ENCODE measurements around the gene CTTNBP2NL. TPM values are rescaled to one million over a fixed set of nuclear protein-coding genes. Genes with fewer than 3 reads are reported as not detected.
"Not testable (repeated sequence)": the region's sequence is repeated elsewhere in the genome, so short reads cannot be mapped to it uniquely, and the experiment has no call there.

CTTNBP2NL gene
- total RNA-seq, 1 experiment from 2014 or later, result 32.2 TPM

- no peak overlapping the region for H3K4me2 ChIP-seq
- H3F3A ChIP-seq (ENCODE audit: insufficient read depth, low read depth), result no peaks in the 10 kb centered on the region
- H3K36me3 ChIP-seq (ENCODE audit: low read depth), result 0 out of 2 replicates have a peak, but pooled peaks cover 6% of the 10 kb centered on the region
- POLR2A ChIA-PET (ENCODE audit: unreplicated experiment), result no interaction called here
- no TSS peak for BruUV-seq (replicated peaks)
- no peaks in the 10 kb centered on the region for H3K27me3 ChIP-seq (ENCODE audit: insufficient read depth, low read depth)
- TF ChIP-seq EZH2 (IDR thresholded peaks at IDR 0.05; ENCODE audit: low read depth), result no peak
- no peak for TF ChIP-seq CTCF (conservative IDR thresholded peaks at IDR 0.05)
- H2AFZ ChIP-seq, result no peak overlapping the region
- no peak overlapping the region for H3K27ac ChIP-seq
- intact Hi-C loops (cut with micrococcal nuclease; ENCODE audit: unreplicated experiment), result no loop called here
- H3K9me3 ChIP-seq (ENCODE audit: insufficient read depth, low read depth), result no peaks in the 10 kb centered on the region
- H3K4me3 ChIP-seq, result no peak overlapping the region
- H3K79me2 ChIP-seq (ENCODE audit: low read depth), result peaks cover 33% of the 10 kb centered on the region; the same call in 1 of the 2 replicates
- no peak for DNase-seq
- no peaks in the 10 kb centered on the region for H3K4me1 ChIP-seq (replicated peaks; ENCODE audit: insufficient read depth)
- CTCF ChIA-PET, result no interaction called here
- H3K9me2 ChIP-seq (ENCODE audit: insufficient read depth), result no peaks in the 10 kb centered on the region
- H4K20me1 ChIP-seq (ENCODE audit: insufficient read depth), result peaks cover 33% of the 10 kb centered on the region
Observed at GRCh38 chr1:112436384-112437156, 40.6 kb downstream of the CTTNBP2NL start.

- H3K36me3 ChIP-seq (ENCODE audit: low read depth); H3K4me1 ChIP-seq (replicated peaks; ENCODE audit: insufficient read depth); H3K9me2 ChIP-seq (ENCODE audit: insufficient read depth); intact Hi-C loops (cut with micrococcal nuclease; ENCODE audit: unreplicated experiment); H3K27ac ChIP-seq; BruUV-seq (replicated peaks); H3K4me3 ChIP-seq; H2AFZ ChIP-seq; DNase-seq; H3K27me3 ChIP-seq (ENCODE audit: insufficient read depth, low read depth); CTCF ChIA-PET; H3F3A ChIP-seq (ENCODE audit: insufficient read depth, low read depth); H3K9me3 ChIP-seq (ENCODE audit: insufficient read depth, low read depth); H3K4me2 ChIP-seq: not testable (repeated sequence)
- POLR2A ChIA-PET (ENCODE audit: unreplicated experiment), result interaction anchor here (0.7 kb wide), 1 partner anchor 264 kb away, joined by 3 read pairs; no protein-coding TSS in a partner anchor
- peaks cover 33% of the 10 kb centered on the region for H4K20me1 ChIP-seq (ENCODE audit: insufficient read depth)
- peaks cover 38% of the 10 kb centered on the region for H3K79me2 ChIP-seq (ENCODE audit: low read depth)
Observed at GRCh38 chr1:112438156-112438555, 42.1 kb downstream of the CTTNBP2NL start.

GRCh38 chr1:112439592-112439991 is 43.6 kb downstream of the CTTNBP2NL start:
- intact Hi-C loops (cut with micrococcal nuclease; ENCODE audit: unreplicated experiment), result no loop called here
- no peaks in the 10 kb centered on the region for H3K9me2 ChIP-seq (ENCODE audit: insufficient read depth)
- POLR2A ChIA-PET (ENCODE audit: unreplicated experiment), result no interaction called here

More at GRCh38 chr1:112439592-112439991, 43.6 kb downstream of the CTTNBP2NL start:
- Histone ChIP-seq H3K4me1 (replicated peaks; ENCODE audit: insufficient read depth) (no peaks in the 10 kb centered on the region), H4K20me1 (ENCODE audit: insufficient read depth) (peaks cover 33% of the 10 kb centered on the region), H3K27ac (no peak overlapping the region), H3K36me3 (ENCODE audit: low read depth) (0 out of 2 replicates have a peak, but pooled peaks cover 2% of the 10 kb centered on the region), H3K4me3 (no peak overlapping the region), H3F3A (ENCODE audit: insufficient read depth, low read depth) (no peaks in the 10 kb centered on the region), H3K79me2 (ENCODE audit: low read depth) (peaks cover 41% of the 10 kb centered on the region), H2AFZ (no peak overlapping the region), H3K9me3 (ENCODE audit: insufficient read depth, low read depth) (no peaks in the 10 kb centered on the region), H3K27me3 (ENCODE audit: insufficient read depth, low read depth) (no peaks in the 10 kb centered on the region), H3K4me2 (no peak overlapping the region)
- TF ChIP-seq CTCF (conservative IDR thresholded peaks at IDR 0.05), result no peak
- no peak for TF ChIP-seq EZH2 (IDR thresholded peaks at IDR 0.05; ENCODE audit: low read depth)
- no TSS peak for BruUV-seq (replicated peaks)
- DNase-seq, result no peak
- CTCF ChIA-PET, result no interaction called here

Data from PC-9 (cell line).